Measurements from ENCODE around the gene MKNK1.

Gene MKNK1

DNA sequence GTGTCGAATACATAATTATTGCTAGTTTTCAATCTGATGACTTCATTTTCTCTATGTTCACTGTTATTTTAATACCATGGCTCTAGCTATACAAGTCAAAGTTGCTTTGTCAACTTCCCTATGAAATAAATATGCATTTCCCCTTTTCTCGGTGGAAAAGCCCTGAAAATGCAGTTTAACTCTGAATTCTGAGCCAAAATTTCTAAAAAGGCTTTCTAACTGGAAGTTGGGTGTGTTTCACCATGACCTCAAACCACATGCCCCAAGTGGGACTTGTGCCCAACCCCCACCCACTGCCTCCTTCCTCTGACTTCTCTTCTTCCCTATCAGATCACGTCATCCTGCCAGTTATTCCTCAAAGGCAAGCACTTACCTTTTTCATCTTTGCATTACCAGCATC, 8.9 kb downstream of the MKNK1 start:
- DNase-seq, result peak; percentile 23

DNA sequence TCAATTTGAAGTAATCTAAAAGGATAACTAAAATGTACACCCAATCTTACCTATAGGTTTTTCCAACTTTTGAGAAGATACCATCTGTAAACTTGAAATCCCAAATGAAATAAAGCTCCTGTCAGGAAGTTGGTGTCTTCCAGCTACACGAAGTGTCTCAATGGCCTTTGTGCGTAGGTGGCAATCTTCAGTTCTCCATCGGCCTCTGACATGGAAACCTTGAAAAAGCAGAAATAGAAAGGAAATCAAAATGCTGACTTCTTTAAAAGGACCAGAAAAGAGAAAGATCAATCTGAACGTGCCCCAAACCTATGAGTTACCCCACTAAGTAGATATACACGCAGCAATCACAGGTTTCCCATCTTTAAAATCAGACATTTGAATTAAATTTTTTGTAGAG, 10.0 kb downstream of the MKNK1 start:
- no peak for DNase-seq

GRCh38 chr1:46592823-46593222, 11.2 kb downstream of the MKNK1 start:
- no peak for DNase-seq

GRCh38 chr1:46589529-46589928, 14.5 kb downstream of the MKNK1 start:
- DNase-seq, result no peak

DNA sequence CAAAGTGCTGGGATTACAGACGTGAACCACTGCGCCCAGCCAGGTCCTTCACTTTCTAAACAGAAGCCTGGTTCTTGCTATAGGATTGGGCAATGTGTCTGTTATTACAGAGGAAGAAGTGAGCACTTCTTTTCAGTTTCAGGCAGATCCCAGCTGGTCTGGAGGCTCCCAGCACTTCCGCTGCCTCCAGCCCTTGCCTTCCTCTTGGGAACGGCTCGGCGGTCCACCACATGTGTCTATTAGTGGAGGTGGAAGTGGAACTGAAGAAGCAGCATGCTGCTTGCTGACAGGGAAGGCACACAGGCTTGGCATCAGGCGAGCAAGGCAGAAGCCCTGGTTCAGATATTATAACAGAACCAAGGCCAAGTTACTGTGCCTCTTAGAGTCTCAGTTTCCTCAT, 17.0 kb downstream of the MKNK1 start:
- no peak for DNase-seq

GRCh38 chr1:46585312-46585938, 18.6 kb downstream of the MKNK1 start:
- no peak for DNase-seq

GRCh38 chr1:46583494-46583893, 20.6 kb downstream of the MKNK1 start:
- no peak for DNase-seq

GRCh38 chr1:46582972-46583371, 21.1 kb downstream of the MKNK1 start:
- no peak for DNase-seq

DNA sequence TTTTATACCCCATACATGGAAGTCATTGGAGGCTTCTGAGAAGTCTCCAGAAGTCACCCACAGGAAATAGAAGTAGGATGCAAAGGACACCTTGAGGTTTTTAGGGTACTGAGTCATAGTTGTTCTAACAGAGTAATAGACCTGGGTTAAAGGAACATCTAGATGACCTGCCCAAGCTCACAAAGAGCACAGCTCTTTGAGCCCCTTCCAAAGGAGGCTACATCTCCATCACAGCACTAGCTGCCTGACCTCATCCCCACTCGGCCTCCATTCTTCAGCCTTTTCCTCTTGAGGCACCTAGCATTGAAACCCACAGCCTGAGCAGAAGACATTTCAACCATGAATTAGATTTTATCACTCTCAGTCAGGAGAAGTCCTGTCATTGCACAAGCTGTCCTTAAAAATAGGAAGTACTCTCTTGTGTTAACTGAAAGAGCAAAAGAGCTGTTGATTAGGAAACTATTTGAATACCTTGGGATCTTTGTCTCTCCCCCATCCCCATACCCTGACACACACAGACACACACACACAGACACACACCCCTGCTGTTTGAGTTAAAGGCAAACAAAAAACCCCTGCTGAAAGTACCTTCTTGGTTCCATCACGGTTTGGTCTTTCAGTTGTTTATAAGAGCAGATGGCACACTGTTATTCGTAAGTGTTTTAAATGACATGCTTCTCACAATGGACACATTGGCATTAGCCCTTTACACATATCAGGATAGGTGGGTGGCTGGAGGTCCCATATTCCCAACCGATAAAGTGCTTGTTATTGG, 22.2 kb downstream of the MKNK1 start:
- peak; percentile 70 for DNase-seq

- no peak for DNase-seq
Measured at GRCh38 chr1:46580140-46580903, 23.7 kb downstream of the MKNK1 start.

GRCh38 chr1:46577671-46578070, 26.4 kb downstream of the MKNK1 start:
- DNase-seq, result peak; percentile 35

DNA sequence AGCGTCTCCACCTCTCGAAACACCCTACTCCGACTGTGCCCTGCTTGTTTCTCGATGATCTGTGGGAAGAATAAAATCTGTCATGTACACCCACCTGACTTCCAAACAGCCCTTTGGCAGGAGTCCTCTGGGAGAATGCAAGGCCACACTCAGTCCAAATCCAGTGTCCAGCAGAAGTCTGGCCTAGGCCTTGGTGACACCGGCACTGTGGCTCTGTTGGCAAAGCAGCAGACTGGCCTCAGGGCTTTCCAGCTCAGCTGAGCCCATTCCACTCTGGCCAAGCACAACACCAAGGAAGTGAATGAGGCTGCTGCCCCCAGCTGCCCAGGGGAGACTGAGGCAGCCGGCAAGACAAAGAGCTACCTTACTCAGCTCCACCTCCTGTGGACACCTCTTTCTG, 27.5 kb downstream of the MKNK1 start:
- no peak for DNase-seq

- no peak for DNase-seq
Measured at GRCh38 chr1:46575778-46576177, 28.3 kb downstream of the MKNK1 start.

DNA sequence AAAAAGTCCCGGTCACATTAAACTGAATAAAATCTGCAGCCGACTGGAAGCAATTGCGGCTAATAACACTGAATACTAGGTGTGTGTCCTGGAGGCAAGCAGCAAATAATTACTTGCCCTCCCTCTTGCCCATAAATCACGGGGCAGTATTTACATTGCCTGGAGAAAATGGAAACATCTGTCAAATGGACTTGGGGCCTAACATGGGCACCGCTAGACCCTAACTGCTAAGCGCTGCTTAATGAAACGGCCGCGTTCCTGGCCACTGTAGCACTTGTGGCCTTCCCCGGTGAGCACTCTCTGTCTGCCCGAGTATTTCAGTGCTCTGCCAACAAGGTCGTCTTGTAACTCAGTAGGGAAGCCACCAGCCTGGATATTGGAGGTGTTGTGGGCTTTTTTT, 28.8 kb downstream of the MKNK1 start:
- no peak for DNase-seq

DNA sequence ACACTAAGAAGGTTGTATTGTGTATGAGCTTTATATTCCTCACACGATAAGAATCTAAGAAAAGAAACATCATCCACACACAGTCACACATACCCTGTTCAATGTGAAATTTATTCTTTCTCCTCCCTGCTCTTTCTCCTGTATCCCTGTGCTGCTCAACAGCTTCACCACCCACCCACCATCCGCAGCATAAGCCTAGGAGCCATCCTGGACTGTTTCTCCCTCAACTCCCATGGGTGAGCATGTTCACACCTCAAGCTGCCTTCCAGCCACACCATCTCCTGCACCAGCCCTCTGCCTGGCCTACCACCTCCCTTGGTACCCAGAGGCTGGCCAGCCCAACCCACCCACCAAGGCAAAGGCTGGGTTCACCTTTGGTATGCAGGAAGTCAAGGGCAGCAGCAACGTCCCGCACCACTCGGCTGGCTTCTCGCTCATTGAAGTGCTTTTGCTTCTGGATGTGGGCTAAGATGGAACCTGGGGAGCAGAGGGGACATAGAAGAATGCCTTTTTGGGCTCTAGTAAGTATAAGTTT, 32.3 kb downstream of the MKNK1 start:
- no peak for DNase-seq

DNA sequence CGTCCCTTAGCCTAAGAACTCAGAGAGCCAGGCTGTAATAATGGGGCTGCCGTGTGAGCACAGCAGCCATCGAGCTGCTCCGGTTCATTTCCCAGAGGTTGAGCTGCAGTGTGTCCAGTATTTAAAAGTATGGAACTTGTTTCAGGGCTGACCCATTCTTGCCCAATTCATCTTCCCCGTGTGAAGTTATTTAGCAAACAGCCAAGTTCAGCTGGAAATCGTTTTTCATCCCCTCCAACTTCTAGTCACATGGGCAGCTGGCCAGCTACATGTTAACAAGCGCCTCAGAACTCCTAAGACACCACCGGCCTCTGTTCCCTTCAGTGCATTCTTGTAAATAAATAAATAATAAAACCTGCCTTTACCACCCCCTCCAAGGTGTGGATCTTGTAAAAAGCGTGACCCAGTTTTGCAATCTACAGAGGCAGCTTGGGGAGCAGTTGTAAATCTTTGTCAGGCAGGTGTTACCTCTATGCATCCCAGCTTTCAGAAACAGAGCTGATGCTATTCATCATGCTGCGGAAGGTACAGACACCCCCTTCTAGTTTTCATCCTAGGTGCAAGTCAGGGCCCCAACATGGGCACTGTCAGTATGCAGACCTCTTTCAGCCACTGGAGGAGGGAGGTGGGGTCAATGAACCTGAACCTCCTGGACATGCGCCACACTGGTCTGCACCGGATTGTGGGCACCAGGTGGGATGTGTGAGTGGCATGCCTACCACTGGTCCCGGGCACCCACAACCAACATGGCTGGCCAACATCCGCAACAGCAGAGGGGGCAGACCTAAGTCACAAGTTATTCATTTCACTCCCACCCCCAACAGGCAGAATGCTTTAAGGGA, 34.0 kb downstream of the MKNK1 start:
- no peak for DNase-seq

GRCh38 chr1:46569116-46569515, 35.0 kb downstream of the MKNK1 start:
- no peak for DNase-seq

DNA sequence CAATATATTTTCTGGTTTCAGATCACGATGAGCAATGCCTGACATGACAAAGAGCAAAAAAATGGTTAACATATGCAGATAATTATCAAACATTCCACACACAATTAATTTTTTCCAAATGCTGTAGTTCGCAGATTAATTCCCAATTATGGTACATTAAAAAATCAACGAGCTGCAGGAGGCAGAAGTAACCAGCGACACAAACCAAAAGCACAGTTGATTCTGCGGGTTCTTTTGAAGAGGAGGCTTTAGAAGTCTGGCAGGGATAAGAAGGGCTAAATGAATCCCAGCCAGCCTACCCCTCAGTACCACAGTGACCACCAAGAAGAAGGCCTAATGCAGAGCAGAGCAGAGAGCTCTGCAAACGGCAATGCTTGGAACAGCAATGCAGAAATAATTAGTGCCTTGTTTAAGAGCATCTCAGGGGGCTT, 35.6 kb downstream of the MKNK1 start:
- DNase-seq, result no peak

DNA sequence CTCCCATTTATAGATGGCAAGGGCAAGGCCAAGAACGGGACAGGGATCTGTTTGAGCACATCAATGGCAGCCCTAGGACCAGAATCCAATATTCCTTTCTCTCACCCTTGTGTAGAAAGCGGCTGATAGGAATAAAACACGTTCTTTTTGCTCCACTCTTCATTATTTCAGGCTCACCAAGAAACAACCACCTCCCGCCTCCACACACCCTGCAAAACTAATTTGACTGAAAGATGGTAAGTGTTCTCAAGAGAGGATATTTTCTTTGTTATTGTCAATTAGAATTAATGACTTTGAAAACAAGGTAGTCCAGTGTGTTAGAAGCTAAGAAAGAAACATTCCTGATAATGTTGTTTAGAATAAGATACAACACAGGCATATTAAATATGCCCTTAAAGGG, 40.7 kb downstream of the MKNK1 start:
- no peak for DNase-seq

GRCh38 chr1:46562498-46562897, 41.6 kb downstream of the MKNK1 start:
- no peak for DNase-seq

DNA sequence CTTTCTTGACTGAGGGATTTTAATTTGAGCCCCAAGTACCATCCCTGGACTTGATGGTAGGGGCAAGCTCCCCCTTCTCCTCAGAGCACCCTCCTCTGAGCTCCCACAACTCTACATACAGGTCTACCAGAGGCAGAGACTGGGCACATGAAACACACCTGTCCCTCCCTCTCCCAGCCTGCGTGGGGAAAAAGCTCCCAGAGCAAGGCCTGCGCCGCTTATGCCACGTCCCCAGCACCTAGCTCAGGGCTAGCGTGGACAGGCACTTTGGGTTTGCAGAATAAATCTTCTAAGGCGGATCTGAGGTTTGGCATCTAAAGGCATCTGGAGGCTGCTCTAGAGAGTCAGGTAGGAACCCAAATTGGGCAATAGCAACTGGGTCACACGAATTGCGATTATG, 45.1 kb downstream of the MKNK1 start:
- no peak for DNase-seq

GRCh38 chr1:46558141-46558963, 45.7 kb downstream of the MKNK1 start:
- DNase-seq, result no peak

Measured in activated CD4-positive, alpha-beta T cell treated with anti-CD3 and anti-CD28 coated beads, Interleukin-2, Interleukin-6, amounts not matched to agents 100 ng/mL and 50 ng/mL, durations not matched to agents 16 hours and 8 hours (primary cell).